H1 (cell line): ENCODE results near the gene LY9. TPM values are rescaled to one million over a fixed set of nuclear protein-coding genes. Genes with fewer than 3 reads are reported as not detected.

ENCODE experiments used
- SIRT6 ChIP-seq: IDR thresholded peaks from one replicate; pipeline ENCODE4 v1.7.1; 2012; ENCODE audit warnings: low read length, inconsistent platforms
- SP1 ChIP-seq: IDR thresholded peaks from 2 replicates; pipeline ENCODE4 v1.6.1; 2011; ENCODE audit warnings: low read depth, low read length
- TBP ChIP-seq: IDR thresholded peaks from 2 replicates; pipeline ENCODE4 v1.6.1; 2011; ENCODE audit warnings: low read depth, low read length, improper control_type of control experiment
- polyA plus RNA-seq, 7 experiments: library from polyadenylated mRNA; depleted of rRNA in 3 of 7; stranded (reverse) in 5 of 7; unstranded in 2 of 7; fragments of >200 nt in 5 of 7; fragments of 200-250 nt in 2 of 7; gene quantifications; 1 replicate in 5 of 7; 2 replicates in 1 of 7; 4 replicates in 1 of 7; pipeline versions ENCODE4 v1.2.1 to v1.2.3, GENCODE V29; 2011 to 2013; ENCODE audit warnings: missing spikeins in 2 of 7, mixed read lengths in 2 of 7
- total RNA-seq: library from RNA; stranded (reverse); fragmentation: NEBNext Ultra II Directional; extraction: Animal tissue kit (Norgen Biotek cat#: 25700); gene quantifications from 2 replicates; pipeline ENCODE4 v1.2.1, GENCODE V29; 2021

Gene LY9
- total and polyA plus RNA-seq, 2 of the 8 experiments (the other 6 are each of a cell fraction or from before 2014, with no cell fraction given) = not detected

- TF ChIP-seq SIRT6 (no peak), TBP (no peak), SP1 (no peak)
Observed at GRCh38 chr1:160850541-160850940, 54.6 kb downstream of the LY9 start (continued).
